ENCODE results near the gene ZNRF4. TPM values are rescaled to one million over a fixed set of nuclear protein-coding genes. Genes with fewer than 3 reads are reported as not detected.

Gene ZNRF4
- total RNA-seq, 2 donors from 2014 or later, result not detected

DNA sequence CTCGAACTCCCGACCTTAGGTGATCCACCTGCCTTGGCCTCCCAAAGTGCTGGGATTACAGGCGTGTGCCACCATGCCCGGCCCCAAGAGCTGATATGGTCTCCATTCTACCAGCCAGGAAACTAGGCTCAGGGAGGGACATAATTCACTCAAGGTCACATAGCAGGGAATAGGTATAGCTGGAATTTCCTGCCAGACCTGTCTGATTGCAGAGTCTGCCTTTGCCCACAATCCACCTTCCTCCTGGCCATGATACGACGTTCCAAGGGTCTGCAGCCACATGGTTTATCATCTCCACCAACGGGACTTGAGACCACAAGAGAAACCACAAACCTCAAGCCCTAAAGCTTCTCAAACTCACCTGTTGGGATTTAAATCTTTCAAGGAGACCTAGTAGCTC is 32.0 kb downstream of the ZNRF4 start:
- H3K27ac ChIP-seq (ENCODE audit: low read depth, low read length), result no peak overlapping the region
- no peak overlapping the region for H3K4me3 ChIP-seq (ENCODE audit: low read length)
- Mint-ChIP-seq H3K27ac (no peak overlapping the region), H3K27me3 (ENCODE audit: insufficient read depth) (peaks cover 64% of the 10 kb centered on the region), H3K4me1 (peaks cover 9% of the 10 kb centered on the region), H3K36me3 (ENCODE audit: low read depth) (no peaks in the 10 kb centered on the region), H3K4me3 (no peak overlapping the region), H3K9me3 (peaks cover 17% of the 10 kb centered on the region)
- H3K36me3 ChIP-seq (ENCODE audit: control insufficient read depth, insufficient read depth, low read length), result no peaks in the 10 kb centered on the region
- H3K9me3 ChIP-seq (ENCODE audit: control insufficient read depth, low read length), result peaks cover 8% of the 10 kb centered on the region
- TF ChIP-seq, protein P1, sequence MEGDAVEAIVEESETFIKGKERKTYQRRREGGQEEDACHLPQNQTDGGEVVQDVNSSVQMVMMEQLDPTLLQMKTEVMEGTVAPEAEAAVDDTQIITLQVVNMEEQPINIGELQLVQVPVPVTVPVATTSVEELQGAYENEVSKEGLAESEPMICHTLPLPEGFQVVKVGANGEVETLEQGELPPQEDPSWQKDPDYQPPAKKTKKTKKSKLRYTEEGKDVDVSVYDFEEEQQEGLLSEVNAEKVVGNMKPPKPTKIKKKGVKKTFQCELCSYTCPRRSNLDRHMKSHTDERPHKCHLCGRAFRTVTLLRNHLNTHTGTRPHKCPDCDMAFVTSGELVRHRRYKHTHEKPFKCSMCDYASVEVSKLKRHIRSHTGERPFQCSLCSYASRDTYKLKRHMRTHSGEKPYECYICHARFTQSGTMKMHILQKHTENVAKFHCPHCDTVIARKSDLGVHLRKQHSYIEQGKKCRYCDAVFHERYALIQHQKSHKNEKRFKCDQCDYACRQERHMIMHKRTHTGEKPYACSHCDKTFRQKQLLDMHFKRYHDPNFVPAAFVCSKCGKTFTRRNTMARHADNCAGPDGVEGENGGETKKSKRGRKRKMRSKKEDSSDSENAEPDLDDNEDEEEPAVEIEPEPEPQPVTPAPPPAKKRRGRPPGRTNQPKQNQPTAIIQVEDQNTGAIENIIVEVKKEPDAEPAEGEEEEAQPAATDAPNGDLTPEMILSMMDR (conservative IDR thresholded peaks at IDR 0.05), result no peak
- no peaks in the 10 kb centered on the region for H3K4me1 ChIP-seq (ENCODE audit: control insufficient read depth, insufficient read depth, low read length)
- DNase-seq, result no peak
- H3K27me3 ChIP-seq (ENCODE audit: control insufficient read depth, insufficient read depth, low read length, poor library complexity, severe bottlenecking), result peaks cover 4% of the 10 kb centered on the region
- WGBS, 2 experiments (ENCODE audit: insufficient coverage in 1 of 2, insufficient read length in 1 of 2), result 84 to 85% methylated on average over 7 of the region's 7 CpGs
- no peak overlapping the region for H3K9ac ChIP-seq (ENCODE audit: extremely low read depth, low read length, poor library complexity, severe bottlenecking)

DNA sequence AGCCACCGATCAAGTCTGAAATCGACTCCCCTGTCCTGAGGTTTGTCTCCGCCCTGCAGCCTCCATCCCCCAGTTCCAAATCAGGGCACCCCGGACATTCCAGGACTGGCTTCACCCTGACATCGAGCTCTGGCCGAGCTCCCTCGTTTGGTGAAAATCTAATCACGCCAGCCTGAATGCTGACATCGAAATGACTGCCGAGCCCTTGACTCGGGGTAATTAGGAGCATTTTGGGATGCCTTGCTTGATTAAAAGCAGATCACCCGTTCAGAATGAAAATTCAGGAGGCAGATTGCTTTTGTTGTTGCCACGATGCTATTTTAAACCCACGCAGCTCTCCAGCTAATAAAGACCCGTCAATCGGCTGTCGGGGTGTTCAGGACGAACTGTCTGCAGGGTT is 34.3 kb downstream of the ZNRF4 start:
- Histone ChIP-seq H3K27me3 (ENCODE audit: control insufficient read depth, insufficient read depth, low read length, poor library complexity, severe bottlenecking) (peaks cover 4% of the 10 kb centered on the region), H3K27ac (ENCODE audit: low read depth, low read length) (no peak overlapping the region), H3K36me3 (ENCODE audit: control insufficient read depth, insufficient read depth, low read length) (no peaks in the 10 kb centered on the region), H3K4me1 (ENCODE audit: control insufficient read depth, insufficient read depth, low read length) (peaks cover 3% of the 10 kb centered on the region), H3K4me3 (ENCODE audit: low read length) (no peak overlapping the region), H3K9ac (ENCODE audit: extremely low read depth, low read length, poor library complexity, severe bottlenecking) (no peak overlapping the region), H3K9me3 (ENCODE audit: control insufficient read depth, low read length) (no peaks in the 10 kb centered on the region)
- Mint-ChIP-seq H3K9me3 (peaks cover 11% of the 10 kb centered on the region), H3K27me3 (ENCODE audit: insufficient read depth) (peaks cover 76% of the 10 kb centered on the region), H3K4me3 (no peak overlapping the region), H3K4me1 (peaks cover 12% of the 10 kb centered on the region), H3K27ac (no peak overlapping the region), H3K36me3 (ENCODE audit: low read depth) (no peaks in the 10 kb centered on the region)
- WGBS, 2 experiments (ENCODE audit: insufficient coverage in 1 of 2, insufficient read length in 1 of 2), result 77 to 83% methylated on average over 18 of the region's 18 CpGs
- no peak for DNase-seq
- TF ChIP-seq, protein P1 (conservative IDR thresholded peaks at IDR 0.05), result no peak

DNA sequence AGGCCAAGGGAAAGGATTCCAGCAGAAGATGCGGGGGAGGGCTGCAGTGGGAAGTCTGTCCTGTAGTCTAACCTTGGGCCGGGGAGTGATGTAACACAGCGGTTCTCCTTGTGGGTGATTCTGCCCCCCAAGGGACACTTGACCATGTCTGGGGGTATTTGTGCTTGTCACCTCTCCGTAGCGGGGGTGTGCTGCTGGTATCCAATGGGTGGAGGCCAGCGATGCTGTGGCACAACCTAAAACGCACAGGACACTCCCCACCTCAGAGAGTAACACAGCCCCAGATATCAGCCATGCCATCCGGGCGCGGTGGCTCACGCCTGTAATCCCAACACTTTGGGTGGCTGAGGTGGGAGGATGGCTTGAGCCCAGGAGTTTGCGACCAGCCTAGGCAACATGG is 36.3 kb downstream of the ZNRF4 start:
- H3K27ac Mint-ChIP-seq, result no peak overlapping the region
- H3K9me3 Mint-ChIP-seq, result peaks cover 11% of the 10 kb centered on the region
- TF ChIP-seq, protein P1 (conservative IDR thresholded peaks at IDR 0.05), result no peak
- 98 to 100% methylated on average over 2 to 12 of the region's 12 CpGs for WGBS, 2 experiments (ENCODE audit: insufficient coverage in 1 of 2, insufficient read length in 1 of 2)
- H3K27me3 Mint-ChIP-seq (ENCODE audit: insufficient read depth), result peaks cover 82% of the 10 kb centered on the region
- no peak overlapping the region for H3K27ac ChIP-seq (ENCODE audit: low read depth, low read length)
- no peaks in the 10 kb centered on the region for H3K36me3 ChIP-seq (ENCODE audit: control insufficient read depth, insufficient read depth, low read length)
- H3K4me1 ChIP-seq (ENCODE audit: control insufficient read depth, insufficient read depth, low read length), result peaks cover 7% of the 10 kb centered on the region
- no peaks in the 10 kb centered on the region for H3K9me3 ChIP-seq (ENCODE audit: control insufficient read depth, low read length)
- DNase-seq, result no peak
- no peak overlapping the region for H3K9ac ChIP-seq (ENCODE audit: extremely low read depth, low read length, poor library complexity, severe bottlenecking)
- peaks cover 4% of the 10 kb centered on the region for H3K27me3 ChIP-seq (ENCODE audit: control insufficient read depth, insufficient read depth, low read length, poor library complexity, severe bottlenecking)
- no peak overlapping the region for H3K4me3 ChIP-seq (ENCODE audit: low read length)
- H3K36me3 Mint-ChIP-seq (ENCODE audit: low read depth), result no peaks in the 10 kb centered on the region
- no peak overlapping the region for H3K4me3 Mint-ChIP-seq
- H3K4me1 Mint-ChIP-seq, result peaks cover 14% of the 10 kb centered on the region
